Liver (tissue), 9 donors: ENCODE results near the gene EXOSC2. TPM values are rescaled to one million over a fixed set of nuclear protein-coding genes. Genes with fewer than 3 reads are reported as not detected.

Source experiments
- DNase-seq: peaks from one replicate; pipeline ENCODE4 v3.0.0-alpha.2; 2017; ENCODE audit warnings: low spot score
- H3K27ac ChIP-seq, 2 donors: one replicate each; pipeline ENCODE4 v1.7.0; 2013; ENCODE audit warnings: inconsistent platforms in 2 of 2, low read length in 2 of 2, control low read depth in 1 of 2, low read depth in 1 of 2, mild to moderate bottlenecking in 1 of 2
- H3K27me3 ChIP-seq, 4 donors: one replicate each; pipeline versions ENCODE4 v1.6.1 to v1.7.0; 2013; ENCODE audit warnings: low read length in 3 of 4, inconsistent platforms in 1 of 4, mild to moderate bottlenecking in 1 of 4, moderate library complexity in 1 of 4; ENCODE audit not compliant: control insufficient read depth in 4 of 4, insufficient read depth in 4 of 4
- H3K36me3 ChIP-seq, 4 donors: one replicate each; pipeline versions ENCODE4 v1.6.1 to v1.7.0; 2013; ENCODE audit warnings: low read length in 3 of 4, mild to moderate bottlenecking in 3 of 4, low read depth in 1 of 4, moderate library complexity in 1 of 4; ENCODE audit not compliant: control insufficient read depth in 4 of 4, insufficient read depth in 3 of 4
- H3K4me1 ChIP-seq, 4 donors: one replicate each; pipeline versions ENCODE4 v1.6.1 to v1.7.0; 2013; ENCODE audit warnings: low read length in 3 of 4, mild to moderate bottlenecking in 3 of 4, moderate library complexity in 1 of 4; ENCODE audit not compliant: control insufficient read depth in 4 of 4, insufficient read depth in 4 of 4
- H3K4me3 ChIP-seq, 3 donors: one replicate each; pipeline versions ENCODE4 v1.6.1 to v1.7.0; 2013; ENCODE audit warnings: low read length in 3 of 3, control low read depth in 1 of 3, low read depth in 1 of 3, mild to moderate bottlenecking in 1 of 3
- H3K9ac ChIP-seq, 2 donors: one replicate each; pipeline ENCODE4 v1.7.0; 2013; ENCODE audit warnings: low read length in 2 of 2, mild to moderate bottlenecking in 2 of 2, moderate library complexity in 2 of 2, control low read depth in 1 of 2, low read depth in 1 of 2
- H3K9me3 ChIP-seq, 4 donors: one replicate each; pipeline versions ENCODE4 v1.6.1 to v1.7.0; 2013; ENCODE audit warnings: low read length in 3 of 4; ENCODE audit not compliant: control insufficient read depth in 4 of 4
- ATF3 ChIP-seq: IDR thresholded peaks from 2 replicates; pipeline ENCODE4 v1.6.1; 2016; ENCODE audit warnings: antibody characterized with exemption
- CTCF ChIP-seq: fragments of 150-350 bp; IDR thresholded peaks from 2 replicates; pipeline ENCODE4 v1.5.1; 2017; ENCODE audit warnings: improper control_type of control experiment, low read depth, low read length; ENCODE audit not compliant: missing input control
- EGR1 ChIP-seq, 2 donors: IDR thresholded peaks; 2 replicates each; pipeline ENCODE4 v1.6.1; 2016 to 2018; ENCODE audit warnings: antibody characterized with exemption in 2 of 2, low read depth in 2 of 2
- FOXA1 ChIP-seq: IDR thresholded peaks from 2 replicates; pipeline ENCODE4 v1.6.1; 2016; ENCODE audit warnings: antibody characterized with exemption
- FOXA2 ChIP-seq: IDR thresholded peaks from 2 replicates; pipeline ENCODE4 v1.6.1; 2016; ENCODE audit warnings: antibody characterized with exemption
- GABPA ChIP-seq, 2 donors: IDR thresholded peaks in 1 of 2; conservative IDR thresholded peaks in 1 of 2; 2 replicates each; pipeline ENCODE4 v1.6.1; 2016; ENCODE audit warnings: antibody characterized with exemption in 2 of 2, mild to moderate bottlenecking in 1 of 2, moderate library complexity in 1 of 2
- HNF4A ChIP-seq, 2 donors: conservative IDR thresholded peaks; 2 replicates each; pipeline ENCODE4 v1.6.1; 2016; ENCODE audit warnings: antibody characterized with exemption in 2 of 2, mild to moderate bottlenecking in 2 of 2
- HNF4G ChIP-seq: IDR thresholded peaks from 2 replicates; pipeline ENCODE4 v1.6.1; 2016; ENCODE audit warnings: antibody characterized with exemption
- JUND ChIP-seq, 2 donors: IDR thresholded peaks; 2 replicates each; pipeline ENCODE4 v1.6.1; 2016; ENCODE audit warnings: antibody characterized with exemption in 2 of 2
- MAX ChIP-seq: IDR thresholded peaks from 2 replicates; pipeline ENCODE4 v1.6.1; 2016; ENCODE audit warnings: antibody characterized with exemption
- NR2F2 ChIP-seq: IDR thresholded peaks from 2 replicates; pipeline ENCODE4 v1.6.1; 2016; ENCODE audit warnings: antibody characterized with exemption
- RAD21 ChIP-seq, 2 donors: IDR thresholded peaks; 2 replicates each; pipeline ENCODE4 v1.6.1; 2016; ENCODE audit warnings: antibody characterized with exemption in 2 of 2, mild to moderate bottlenecking in 2 of 2
- REST ChIP-seq: IDR thresholded peaks from 2 replicates; pipeline ENCODE4 v1.6.1; 2016; ENCODE audit warnings: antibody characterized with exemption, mild to moderate bottlenecking
- SP1 ChIP-seq: IDR thresholded peaks from 2 replicates; pipeline ENCODE4 v1.6.1; 2018; ENCODE audit warnings: antibody characterized with exemption, mild to moderate bottlenecking
- TAF1 ChIP-seq: conservative IDR thresholded peaks from 2 replicates; pipeline ENCODE4 v1.6.1; 2016; ENCODE audit warnings: antibody characterized with exemption, mild to moderate bottlenecking
- YY1 ChIP-seq: IDR thresholded peaks from 2 replicates; pipeline ENCODE4 v1.6.1; 2016; ENCODE audit warnings: antibody characterized with exemption, mild to moderate bottlenecking
- ZBTB33 ChIP-seq: IDR thresholded peaks from 2 replicates; pipeline ENCODE4 v1.6.1; 2016; ENCODE audit warnings: antibody characterized with exemption
- WGBS: extraction: QIAGEN DNeasy Blood & Tissue Kit; methylation state at CpG from one replicate; pipeline ENCODE4 v1.1.7; 2013; 5-methylcytosine and 5-hydroxymethylcytosine counted together
- polyA plus RNA-seq, 2 donors: library from polyadenylated mRNA; stranded (reverse) in 1 of 2; unstranded in 1 of 2; fragments of 200-250 nt in 1 of 2; fragments of >200 nt in 1 of 2; fragmentation: Nextera tagmentation in 1 of 2; extraction: Ambion mirVana in 1 of 2; gene quantifications; one replicate each; pipeline versions ENCODE4 v1.2.1 to v1.2.3, GENCODE V29; 2013 to 2015
- total RNA-seq, 2 donors: library from RNA; depleted of rRNA; stranded (reverse); fragments of >200 nt; gene quantifications; one replicate each; pipeline ENCODE4 v1.2.3, GENCODE V29; 2014
- donor health status: healthy.
- donor health status: healthy.
- donor health status: healthy.
- donor health status: healthy.
- donor health status: healthy.

EXOSC2 gene
- total and polyA plus RNA-seq, 4 donors: 7.6 to 21.2 (median 13.1) TPM

GRCh38 chr9:130732793-130733221, 39.2 kb downstream of the EXOSC2 start:
- peak overlapping the region in 1 of 2 donors; percentile 7 for H3K27ac ChIP-seq
- no peak overlapping the region for H3K9ac ChIP-seq
- no peak overlapping the region for H3K4me3 ChIP-seq
- DNase-seq: no peak
- 73% methylated on average over 5 of the region's 5 CpGs for WGBS
- no peak for TF ChIP-seq FOXA1
- TF ChIP-seq HNF4A (conservative IDR thresholded peaks at IDR 0.05): no peak
- no peak for TF ChIP-seq GABPA (IDR thresholded peaks at IDR 0.05 in 1 of 2, conservative IDR thresholded peaks at IDR 0.05 in 1 of 2)
- no peak for TF ChIP-seq TAF1
- TF ChIP-seq MAX: no peak
- no peak for TF ChIP-seq ATF3
- TF ChIP-seq YY1: no peak
- no peaks in the 10 kb centered on the region for H3K9me3 ChIP-seq
- H3K27me3 ChIP-seq: no peaks in the 10 kb centered on the region
- no peaks in the 10 kb centered on the region for H3K36me3 ChIP-seq
- H3K4me1 ChIP-seq: peaks cover 2 to 10% (median 5%) of the 10 kb centered on the region in 4 donors

- Histone ChIP-seq H3K4me3 (no peak overlapping the region), H3K27ac (no peak overlapping the region), H3K27me3 (no peaks in the 10 kb centered on the region), H3K4me1 (peaks cover 4 to 19% (median 6%) of the 10 kb centered on the region in 4 donors), H3K9me3 (no peaks in the 10 kb centered on the region), H3K9ac (no peak overlapping the region), H3K36me3 (no peaks in the 10 kb centered on the region)
- TF ChIP-seq CTCF (no peak), EGR1 (IDR thresholded peaks at IDR 0.05; ENCODE audit: low read depth in 2 of 2) (no peak), SP1 (no peak), GABPA (IDR thresholded peaks at IDR 0.05 in 1 of 2, conservative IDR thresholded peaks at IDR 0.05 in 1 of 2) (no peak), NR2F2 (no peak), FOXA1 (no peak), RAD21 (IDR thresholded peaks at IDR 0.05) (no peak), TAF1 (no peak), REST (no peak), HNF4A (conservative IDR thresholded peaks at IDR 0.05) (no peak), JUND (IDR thresholded peaks at IDR 0.05) (no peak), ATF3 (no peak), FOXA2 (no peak), ZBTB33 (no peak), HNF4G (no peak)
- WGBS: 91% methylated on average over 4 of the region's 4 CpGs
- no peak for DNase-seq
These were observed 42.0 kb downstream of the EXOSC2 start for GRCh38 chr9:130735566-130735965.
